GM19468 (cell line): ENCODE results near the gene HIGD1C.

Source experiments
- ATAC-seq: cut with Tn5 transposase; IDR thresholded peaks from one replicate; pipeline ENCODE4 v1.9.1; 2021; ENCODE audit warnings: mild to moderate bottlenecking, moderate library complexity, moderate number of reproducible peaks; ENCODE audit not compliant: unreplicated experiment; ENCODE audit errors: extremely low read depth

Gene HIGD1C

DNA sequence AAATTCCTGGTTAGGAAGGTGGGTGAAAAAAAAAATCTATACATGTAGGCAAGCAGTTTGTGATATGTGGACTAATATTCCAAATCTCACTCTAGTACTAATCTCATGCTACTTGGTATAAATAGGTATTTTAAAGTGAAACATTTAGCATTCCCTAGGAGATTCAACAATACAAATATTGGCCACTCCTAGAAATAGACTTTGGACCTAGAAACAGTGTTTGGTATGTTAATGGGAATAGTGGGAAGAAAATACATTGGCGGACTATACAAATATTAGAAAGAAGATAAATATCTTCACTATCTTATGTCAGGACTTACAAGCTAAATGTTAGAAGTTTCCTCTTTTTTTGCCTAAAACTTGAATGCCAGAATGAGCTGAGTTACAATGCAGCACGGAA is 28.2 kb downstream of the HIGD1C start:
- no peak for ATAC-seq

DNA sequence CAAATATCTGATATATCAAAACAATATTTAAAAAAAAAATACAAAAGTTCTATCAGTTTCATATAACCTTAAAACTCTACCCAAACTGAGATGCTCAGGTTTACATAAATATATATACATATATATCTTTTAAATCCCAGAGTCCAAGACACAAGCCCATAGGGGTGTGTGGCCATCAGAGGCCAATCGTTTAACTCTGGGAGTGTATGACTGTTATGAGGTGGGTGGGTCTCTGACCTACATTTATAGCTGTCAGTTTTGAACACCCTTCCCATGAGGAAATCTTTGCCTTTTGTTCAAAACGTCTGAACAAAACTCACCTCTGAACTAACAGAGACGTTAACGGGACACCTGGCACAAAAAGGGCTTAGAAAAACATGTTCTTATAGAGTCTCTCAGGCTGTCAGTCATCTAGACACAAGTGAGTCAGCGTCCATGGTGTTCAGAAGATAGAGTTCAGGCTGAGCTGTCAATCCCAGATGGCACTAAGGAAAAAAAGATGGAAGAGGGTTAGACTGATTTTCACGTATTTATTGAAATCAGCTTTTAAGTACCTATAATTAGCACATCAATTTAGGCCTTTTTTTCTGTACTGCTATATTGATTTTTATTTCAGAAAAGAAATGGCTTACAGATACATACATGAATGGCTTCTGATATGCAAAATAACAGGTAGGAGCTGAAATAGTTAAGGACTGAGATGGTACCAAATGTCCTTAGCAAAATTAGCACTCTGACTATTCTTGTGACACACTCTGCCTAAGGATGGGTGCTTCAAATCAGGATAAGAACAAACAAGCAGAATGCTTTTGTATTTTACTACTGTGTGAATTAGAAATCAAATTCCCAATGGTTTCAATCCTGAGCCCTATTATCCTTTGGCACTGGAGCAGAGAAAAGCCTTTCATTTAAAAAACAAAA is 29.2 kb downstream of the HIGD1C start:
- no peak for ATAC-seq

DNA sequence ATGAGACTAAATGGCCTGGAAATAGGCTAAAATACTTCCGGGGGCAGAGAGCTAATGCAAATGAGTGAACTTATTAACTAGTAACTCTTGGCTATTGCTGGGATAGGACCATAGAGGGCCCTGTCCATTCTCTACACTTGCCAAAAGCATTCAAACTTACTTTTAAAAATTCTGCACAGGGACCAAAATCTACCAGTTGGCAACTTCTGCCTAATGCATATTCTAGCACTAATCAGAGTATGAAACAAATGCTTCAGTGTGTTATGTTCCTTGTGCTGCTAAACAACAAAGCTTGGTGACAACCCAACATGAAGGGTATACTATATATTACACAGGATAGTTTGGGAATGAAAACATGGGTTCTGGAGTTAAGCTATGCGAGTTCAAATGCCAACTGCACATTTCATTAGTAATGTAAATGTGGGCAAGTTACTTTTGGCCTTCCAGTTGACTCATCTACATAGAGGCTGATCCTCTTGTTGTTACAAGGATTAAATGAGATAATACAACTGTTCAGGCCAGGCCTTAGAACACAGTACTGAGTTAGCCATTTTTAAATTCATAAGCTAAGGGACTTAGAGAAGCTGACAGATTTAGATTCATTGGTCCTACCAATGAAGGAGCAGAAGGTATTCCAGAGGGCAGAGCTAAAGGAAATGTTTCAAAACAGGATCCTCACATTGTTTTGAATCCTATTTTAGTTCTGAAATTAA is 32.4 kb downstream of the HIGD1C start:
- no peak for ATAC-seq

DNA sequence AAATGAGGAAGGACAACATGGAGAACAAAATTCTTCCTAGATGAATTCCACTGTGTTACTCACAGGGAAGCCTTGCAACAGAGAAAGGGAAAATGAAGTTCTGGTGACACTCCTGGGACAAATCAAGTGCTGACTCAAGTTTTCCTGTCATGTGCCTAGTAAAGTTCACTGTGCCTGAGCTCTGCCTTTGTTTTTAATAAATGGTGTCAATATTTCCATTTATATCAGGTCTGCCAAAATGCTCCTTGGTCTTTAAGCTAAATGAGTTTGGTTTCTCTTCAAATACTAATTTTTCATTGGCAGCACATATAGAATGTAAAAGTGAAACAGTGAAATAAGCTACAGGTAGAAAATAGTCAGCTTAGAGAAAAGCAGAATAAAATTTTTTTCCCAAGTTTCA is 33.0 kb downstream of the HIGD1C start:
- ATAC-seq, result no peak

DNA sequence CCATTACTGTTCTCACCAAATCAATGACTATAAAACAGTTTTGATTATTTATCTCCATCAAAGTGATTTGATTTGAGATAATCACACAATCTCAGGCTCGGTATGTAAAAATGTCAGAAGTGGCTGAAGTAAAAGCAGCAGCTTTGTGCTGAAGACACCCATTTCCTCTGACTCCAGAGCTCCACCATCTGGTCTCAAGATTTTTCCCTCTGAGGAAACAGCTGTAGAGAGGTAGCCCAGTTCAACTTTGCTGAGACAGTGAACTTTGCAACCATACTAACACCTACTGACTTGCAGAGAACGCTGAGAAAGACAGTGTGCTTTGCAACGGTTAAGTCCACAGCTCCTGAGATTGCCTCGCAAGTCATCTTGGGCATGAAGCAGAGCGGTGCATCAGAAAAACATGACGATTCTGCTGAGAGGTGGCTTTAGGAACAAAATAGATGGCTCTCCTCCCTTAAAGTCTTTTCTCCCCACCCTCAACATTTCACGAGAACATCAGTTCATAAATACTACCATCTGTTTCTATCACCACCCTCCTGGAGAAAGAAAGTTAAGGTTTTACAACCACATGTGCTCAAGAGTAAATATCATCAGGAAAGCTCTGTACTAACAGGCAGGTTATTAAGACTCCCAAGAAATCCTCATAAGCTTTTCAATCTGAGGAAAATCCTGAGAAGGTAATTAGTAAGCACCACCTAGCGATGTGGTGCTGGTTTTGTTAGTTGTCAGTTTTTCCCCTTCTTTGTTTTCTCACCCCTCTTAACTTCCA is 34.8 kb downstream of the HIGD1C start:
- no peak for ATAC-seq

DNA sequence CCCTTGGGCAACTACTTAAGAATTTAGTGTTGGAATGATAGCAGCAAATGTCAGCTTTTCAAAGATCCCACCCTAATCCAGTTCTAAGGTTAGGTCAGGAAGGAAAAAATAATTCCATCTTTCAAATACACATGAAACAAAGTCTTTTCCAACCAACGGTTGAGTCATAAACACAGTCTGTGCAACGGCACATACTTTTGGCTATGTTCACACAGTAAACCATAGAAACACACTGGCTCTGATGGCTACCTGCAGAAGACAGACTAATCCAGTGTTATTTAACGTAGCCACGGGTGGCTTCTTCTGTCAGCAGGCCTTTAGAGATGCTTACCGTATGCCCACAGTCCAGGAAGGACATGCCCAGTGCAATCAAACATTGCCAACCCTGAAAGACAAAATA is 35.7 kb downstream of the HIGD1C start:
- ATAC-seq, result no peak

DNA sequence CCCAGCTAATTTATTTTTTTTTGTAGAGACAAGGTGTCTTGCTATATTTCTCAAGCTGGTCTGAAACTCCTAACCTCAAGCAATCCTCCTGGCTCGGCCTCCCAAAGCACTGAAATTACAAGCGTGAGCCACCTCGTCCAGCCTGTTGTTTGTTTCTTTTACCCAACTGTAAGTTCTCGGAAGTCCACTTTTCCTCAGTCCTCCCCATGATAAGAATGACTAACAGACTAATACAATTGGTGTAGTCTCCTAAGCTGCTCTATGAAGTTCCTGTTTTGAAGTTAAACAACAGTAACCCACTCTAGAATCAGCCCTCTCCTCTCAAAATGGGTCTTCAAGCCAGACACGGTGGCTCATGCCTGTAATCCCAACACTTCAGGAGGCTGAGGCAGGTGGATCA is 36.5 kb downstream of the HIGD1C start:
- ATAC-seq, result no peak

DNA sequence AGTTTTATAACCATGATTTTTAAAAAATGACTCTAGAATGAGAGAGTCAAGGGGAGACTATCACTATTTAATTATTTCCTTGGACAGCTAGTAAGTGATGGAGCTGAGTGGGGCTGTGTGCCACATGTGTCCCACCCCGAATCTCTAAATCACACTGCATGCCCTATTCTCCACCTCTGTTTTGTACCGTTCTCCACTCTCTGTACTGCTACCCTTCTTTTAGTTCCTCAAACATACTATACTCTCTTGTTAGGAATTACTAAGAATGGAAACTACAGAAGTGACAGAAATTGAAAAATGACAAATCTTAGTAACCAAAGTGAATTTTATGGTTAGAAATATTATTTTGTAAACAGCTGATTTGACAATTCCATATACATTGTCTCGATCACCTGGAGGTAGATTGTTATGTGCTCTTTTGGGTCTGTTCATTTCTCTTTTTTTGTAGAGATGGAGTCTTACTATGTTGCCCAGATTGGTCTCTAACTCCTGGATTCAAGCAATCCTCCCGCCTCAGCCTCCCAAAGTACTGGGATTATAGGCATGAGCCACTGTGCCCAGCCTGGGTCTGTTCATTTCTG is 37.9 kb downstream of the HIGD1C start:
- no peak for ATAC-seq

DNA sequence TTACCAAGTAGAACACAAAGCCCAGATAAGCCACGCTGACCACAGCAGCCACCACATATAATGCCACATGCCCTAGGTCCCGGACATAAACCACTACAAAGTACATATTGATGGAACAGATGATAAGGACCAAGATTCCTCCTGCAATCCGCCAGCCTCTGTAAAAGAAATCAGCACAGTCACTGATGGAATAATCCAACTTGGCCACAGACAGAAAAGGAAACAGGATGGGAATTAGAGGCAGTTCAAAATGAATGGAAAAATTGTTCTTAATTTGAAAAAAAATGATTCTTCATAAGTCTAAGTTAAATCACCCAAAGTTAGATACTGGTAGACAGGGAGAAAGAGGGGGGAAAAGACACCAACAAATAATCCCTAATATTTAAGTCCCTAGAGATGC is 38.4 kb downstream of the HIGD1C start:
- no peak for ATAC-seq

DNA sequence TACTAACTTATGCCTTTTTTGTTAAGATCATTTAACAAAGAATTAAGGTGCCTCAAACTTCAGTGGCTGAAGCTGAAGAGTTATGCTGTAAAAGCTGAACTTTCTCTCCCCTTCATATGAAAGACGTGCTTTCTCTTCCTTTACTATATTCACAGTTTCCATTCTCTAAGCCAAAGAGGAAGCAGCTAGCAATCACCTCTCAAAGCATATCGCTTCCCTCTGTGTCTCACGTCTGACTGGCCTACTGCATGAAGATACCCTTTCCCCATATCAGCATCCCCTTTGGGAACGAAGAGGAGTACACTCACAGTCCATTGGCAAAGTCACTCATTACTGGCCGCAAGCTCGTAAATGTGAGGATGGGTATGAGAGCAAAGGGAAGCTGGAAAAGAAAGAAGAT is 38.9 kb downstream of the HIGD1C start:
- ATAC-seq, result no peak

DNA sequence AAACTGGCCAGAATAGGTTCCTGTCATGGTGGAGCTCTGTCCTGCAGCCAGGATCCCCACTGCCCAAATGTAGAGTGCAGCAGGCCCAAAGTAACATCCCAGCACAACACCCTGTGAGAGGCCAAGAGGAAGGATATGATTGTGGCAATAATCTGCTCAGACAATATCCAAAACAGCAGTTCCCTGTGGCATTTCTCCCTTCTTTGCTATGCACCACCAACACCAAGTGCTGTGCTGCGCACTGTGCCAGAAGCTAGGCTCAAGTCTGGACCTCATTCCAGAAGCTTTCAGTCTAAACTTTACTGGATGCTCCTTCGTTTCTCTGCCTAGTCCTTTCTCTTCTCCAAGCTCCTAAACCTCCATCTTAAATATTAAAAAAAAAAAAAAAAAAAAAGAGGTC is 40.5 kb downstream of the HIGD1C start:
- no peak for ATAC-seq

DNA sequence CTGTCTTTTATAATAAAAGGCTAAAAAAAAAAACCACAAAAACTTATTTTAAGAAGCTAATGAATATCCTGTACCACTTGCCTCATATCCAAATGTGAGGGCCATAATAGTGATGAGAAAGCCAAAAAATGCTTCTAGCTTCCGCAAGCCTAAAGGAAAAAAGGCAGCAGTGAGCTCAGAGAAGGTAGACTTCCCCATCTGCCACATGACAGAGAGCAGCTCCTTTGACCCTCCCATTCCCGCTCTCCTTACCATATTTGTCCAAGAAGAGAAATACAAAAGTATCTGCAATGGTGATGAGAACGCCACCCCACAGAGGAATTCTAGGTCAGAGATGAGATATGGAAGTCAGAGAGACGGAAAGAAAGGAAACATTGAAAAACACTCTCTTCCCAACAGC is 46.7 kb downstream of the HIGD1C start:
- ATAC-seq, result no peak

DNA sequence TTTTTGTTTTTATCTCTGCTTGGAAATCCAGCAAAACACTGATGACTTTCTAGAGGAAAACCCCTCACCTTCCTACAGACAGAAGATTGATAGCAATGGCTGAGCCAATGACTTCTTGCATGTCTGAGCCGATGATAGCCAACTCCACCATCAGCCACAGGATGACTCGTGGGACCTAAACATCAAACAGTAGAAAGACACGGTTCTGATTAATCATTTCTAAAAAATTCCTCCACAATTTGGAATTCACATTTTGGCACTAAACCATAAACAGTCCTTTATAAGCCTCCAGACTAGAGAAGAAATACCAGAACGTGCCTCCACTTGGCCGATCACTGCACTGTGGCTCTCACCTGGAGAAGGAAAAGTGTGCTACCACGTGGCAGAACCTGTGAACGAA is 47.9 kb downstream of the HIGD1C start:
- no peak for ATAC-seq

DNA sequence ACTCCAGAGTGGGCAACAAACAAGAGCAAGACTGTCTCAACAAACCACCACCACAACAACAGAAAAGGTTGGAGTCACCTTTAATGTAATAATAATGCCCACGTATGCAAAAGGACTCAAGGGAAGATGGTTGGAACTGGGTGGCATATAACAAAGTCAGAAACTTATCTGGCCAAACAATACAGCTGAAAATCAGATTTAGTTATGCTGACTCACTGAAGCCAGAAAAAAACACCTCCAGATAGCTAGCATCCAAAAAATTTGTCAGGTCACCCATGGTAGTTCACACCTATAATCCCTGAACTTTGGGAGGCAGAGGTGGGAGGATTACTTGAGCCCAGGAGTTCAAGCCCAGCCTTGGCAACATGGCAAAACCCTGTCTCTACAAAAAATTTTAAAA is 49.5 kb downstream of the HIGD1C start:
- no peak for ATAC-seq

DNA sequence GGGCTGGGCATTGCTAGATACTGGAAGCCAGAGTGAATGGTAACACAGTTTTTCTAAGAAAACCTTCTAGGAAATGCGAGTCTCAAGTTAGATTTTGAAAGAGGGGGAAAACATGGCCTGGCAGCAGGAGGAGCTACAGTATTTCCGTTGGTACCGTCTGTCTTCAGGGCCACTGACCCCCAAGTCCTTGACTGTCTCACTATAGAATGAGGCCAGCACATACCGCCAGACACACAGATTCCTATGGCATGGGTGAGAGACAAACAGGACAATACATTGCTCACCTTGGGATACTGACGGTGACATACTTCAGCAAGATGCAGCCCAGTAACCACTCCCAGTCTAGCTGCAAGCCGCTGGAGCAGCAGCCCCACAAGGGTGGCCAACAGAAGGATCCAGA is 52.2 kb downstream of the HIGD1C start:
- ATAC-seq, result no peak

DNA sequence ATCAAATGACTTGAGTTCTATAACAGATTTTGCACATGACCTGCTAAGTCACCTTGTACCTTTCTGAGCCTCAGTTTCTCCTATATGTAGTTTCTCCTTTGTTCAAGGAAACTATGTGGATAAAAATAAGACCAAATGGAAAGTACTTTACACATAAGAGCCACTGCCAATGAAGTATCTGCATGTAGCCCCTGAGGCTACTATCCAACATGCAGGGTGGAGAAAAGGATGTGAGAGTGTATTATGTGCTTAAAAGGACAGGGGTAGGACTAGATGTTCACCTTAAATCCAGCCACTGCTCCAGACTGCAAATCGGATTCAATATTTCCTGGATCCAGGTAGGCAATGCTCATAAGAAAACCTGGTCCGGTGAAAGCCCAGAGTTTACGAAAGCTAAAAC is 52.7 kb downstream of the HIGD1C start:
- ATAC-seq, result no peak

DNA sequence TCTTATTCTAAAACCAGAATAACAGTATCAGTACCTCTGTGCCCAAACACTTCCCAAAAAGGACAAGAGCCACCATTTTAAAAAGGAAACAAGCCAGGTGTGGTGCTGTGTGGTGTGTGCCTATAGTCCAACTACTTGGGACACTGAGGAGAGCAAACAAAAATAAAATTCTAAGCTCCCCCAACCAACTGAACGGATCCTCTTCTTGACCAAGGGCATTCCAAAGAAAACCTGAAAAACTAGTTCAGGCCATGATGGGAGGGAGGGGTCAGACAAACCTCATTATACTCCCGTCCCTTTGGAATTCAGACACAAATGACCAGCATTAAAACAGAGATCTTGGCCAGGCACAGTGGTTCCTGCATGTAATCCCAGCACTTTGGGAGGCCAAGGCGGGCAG is 53.3 kb downstream of the HIGD1C start:
- no peak for ATAC-seq

DNA sequence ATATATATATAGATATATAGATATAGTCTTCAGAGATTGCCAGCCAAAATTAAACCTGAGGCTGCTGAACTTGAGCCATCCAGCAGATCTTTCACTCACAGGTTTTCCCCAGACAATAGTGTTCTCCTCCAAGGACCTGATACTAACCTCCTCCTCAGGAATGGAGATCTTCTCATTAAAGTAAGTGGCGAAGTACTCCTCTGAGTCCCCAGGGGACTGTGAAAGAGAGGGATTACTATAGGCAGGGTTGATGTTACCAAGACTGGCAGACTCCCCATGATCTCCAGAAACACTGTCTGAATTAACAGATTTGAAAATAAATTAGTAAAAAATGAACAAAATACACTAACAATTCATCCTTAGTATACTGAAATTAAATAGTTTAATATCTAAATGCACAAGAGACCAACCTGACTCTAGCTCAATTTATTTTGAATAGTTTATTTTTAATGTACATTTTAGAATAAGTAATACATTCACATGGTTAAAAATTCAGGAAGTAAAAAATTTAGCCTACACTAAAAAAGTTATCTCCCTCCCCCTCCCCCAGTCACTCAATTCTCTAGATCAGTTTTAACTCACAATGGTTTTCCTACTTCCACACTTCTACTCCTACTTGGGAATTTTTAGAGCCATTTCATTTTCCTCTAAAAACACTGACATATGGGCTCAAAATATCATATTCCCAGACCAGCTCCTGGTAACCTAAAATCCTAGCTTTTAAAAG is 56.1 kb downstream of the HIGD1C start:
- no peak for ATAC-seq

DNA sequence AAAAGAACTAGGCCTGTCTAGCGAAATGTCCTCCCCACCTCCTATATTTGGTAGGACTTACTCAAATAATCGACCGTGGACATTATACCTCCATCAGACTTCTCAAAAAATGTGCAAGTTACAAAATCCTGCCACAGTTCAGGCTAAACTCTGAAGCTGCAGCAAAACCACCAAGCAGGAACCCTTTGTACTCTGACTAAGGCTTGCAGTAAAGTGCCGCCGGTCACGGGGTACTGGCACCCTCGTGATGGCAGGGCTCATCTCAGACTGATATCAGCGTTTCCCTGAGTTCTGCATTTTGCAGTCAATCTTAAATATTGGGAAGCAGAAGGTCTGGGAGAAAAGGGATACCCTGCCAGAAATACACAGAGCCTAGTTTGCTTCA is 56.7 kb downstream of the HIGD1C start:
- ATAC-seq, result no peak

DNA sequence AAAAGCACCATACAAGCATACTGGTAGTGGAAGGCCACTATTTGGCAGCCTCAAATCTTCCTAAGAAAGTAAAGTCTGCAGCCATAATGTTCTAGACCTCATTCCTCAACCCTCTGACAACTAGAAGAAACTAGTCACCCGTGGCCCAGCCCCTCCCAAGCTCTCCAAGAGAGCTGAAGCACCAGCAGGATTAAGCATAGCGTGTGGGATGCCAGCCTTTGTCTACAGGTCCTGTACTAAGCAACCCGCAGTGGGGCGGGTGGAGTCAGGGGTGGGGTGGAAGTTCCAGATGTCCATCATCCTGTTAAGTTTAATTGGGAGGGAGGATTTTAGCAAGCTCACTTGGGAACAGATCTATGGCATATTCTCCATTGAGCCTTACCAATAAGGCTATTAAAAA is 59.6 kb downstream of the HIGD1C start:
- no peak for ATAC-seq
